GM21786 (cell line): ENCODE results near the gene RPS6KA5.
"Not testable (repeated sequence)": the region's sequence is repeated elsewhere in the genome, so short reads cannot be mapped to it uniquely, and the experiment has no call there.

Experiments
- ATAC-seq: cut with Tn5 transposase; IDR thresholded peaks from one replicate; pipeline ENCODE4 v1.9.1; 2021; ENCODE audit not compliant: unreplicated experiment

The RPS6KA5 gene

DNA sequence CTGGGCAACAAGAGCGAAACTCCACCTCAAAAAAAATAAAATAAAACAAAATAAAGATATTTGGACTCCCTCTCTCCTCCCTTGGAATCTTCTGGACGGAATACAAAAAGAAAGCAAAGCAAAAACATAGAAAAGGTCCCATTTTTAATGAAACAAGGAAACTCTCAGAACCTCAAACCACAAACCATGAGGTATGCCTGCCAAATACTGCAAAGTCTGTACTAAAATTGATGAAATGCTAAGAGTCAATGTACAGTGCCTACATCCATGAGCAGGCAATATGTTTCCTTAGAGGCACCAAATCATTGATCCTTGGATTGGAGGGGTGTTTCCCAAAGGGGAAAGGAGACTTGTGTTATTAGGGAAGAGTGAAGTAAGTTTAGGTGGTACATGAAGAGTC is 8.2 kb upstream of the RPS6KA5 start:
- no peak for ATAC-seq

DNA sequence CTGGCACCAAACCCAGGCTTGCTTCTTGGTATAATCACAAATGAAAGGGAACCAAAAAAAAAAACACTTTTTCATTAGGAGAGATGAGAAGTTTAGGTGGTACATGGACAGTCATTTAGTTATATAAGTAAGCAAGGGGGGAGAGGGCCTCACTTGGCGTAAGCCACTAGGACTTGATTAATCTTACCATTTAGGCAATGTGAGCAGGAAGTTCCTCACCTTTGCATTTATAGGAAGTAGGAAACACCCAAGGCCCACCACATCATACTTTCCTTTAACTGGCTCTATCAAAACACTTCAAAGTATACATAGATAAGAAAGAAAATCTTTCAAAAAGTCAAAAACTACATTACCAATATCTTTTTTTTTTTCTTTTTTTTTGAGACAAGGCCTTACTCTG is 6.7 kb upstream of the RPS6KA5 start:
- ATAC-seq: no peak

DNA sequence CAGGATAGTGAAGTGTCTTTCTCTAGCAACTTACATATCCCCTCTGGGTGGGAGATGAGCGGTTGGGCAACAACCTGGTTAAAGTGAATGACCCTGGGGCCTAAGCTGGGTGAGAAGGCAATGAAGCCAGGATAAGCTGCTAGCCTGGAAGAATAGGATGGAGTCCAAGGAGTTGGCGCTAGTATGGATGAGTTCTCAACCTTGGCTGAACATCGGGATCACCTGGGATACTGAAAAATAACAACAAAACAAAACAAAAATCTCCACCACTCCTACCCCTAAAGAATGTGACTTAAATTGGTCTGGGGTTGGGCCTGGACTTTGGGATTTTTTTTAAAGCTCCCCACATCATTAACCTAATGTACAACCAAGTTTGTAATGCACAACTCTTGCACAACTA is 4.8 kb upstream of the RPS6KA5 start:
- no peak for ATAC-seq

DNA sequence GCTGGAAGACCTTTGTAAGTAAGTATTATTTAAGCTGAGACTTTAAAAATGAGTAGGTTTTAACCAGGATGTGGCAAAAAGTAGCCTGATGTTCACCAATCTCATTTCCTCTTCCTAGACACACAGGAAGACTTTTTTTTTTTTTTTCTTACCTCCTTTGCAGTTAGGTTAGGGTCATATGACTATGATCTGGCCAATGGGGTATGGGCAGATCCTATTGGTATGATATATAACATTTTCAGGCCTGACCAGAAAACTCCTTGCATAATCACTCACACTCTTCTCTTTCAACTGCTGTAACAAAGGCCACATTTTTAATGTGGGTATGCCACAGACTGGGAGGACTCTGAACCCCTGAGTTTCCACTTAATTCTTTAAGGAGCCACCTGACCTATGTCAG is 2.7 kb upstream of the RPS6KA5 start:
- ATAC-seq: no peak

DNA sequence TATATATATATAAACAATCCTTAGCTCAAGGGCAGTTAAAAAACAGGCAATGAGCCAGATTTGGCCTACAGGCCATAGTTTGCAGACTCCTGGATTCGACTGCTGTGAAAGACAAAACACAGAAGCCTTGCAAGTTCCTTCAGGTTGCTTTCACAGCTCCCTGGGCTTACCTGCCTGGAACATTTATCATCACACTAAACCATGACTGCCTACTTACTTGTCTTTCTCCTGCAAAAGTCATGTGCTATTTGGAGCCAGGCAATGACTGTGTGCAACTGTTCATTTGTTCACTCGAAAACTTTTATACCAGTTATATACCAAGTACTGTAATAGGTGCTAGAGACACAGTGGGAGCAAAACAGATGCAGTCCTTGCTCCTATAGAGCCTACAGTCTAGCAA is 2.2 kb upstream of the RPS6KA5 start:
- ATAC-seq: no peak

DNA sequence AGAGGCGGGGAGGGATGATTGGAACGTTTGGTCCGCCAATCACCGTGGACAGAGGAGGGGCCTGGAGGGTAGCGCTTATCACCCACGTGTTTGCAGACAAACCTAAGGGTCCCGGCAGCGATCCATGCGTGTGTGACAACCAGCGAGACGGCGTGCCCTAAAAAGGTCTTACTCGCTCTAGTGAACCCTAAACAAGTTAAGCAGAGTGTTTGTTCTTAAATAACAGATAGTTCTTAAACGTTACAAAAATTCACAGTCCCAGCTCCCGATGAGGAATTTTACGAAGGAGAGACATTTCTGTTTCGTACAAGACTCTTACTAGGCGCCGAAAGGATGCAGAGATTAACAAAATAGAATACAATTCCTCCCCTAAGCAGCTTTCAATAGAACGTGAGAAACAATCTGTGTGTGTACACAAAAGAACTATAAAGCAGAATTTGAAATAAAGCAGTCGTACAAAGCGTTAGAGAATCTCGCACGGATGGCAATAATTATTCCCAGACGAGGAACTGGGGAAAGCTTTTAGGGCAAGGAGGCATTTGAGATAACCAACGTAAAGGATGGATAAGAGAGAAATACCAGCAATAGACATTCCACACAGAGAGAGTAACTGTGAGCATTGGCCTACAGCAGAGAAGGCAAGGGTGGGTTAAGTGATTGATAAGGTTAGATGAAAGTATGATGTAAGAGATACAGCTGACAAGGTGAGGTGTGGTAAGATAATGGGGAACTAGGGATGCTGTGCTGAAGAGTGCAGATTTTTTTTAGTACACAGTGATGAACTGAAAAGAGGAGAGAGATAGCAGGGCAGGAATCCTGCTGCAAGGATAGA is 831 bp upstream of the RPS6KA5 start:
- no peak for ATAC-seq

DNA sequence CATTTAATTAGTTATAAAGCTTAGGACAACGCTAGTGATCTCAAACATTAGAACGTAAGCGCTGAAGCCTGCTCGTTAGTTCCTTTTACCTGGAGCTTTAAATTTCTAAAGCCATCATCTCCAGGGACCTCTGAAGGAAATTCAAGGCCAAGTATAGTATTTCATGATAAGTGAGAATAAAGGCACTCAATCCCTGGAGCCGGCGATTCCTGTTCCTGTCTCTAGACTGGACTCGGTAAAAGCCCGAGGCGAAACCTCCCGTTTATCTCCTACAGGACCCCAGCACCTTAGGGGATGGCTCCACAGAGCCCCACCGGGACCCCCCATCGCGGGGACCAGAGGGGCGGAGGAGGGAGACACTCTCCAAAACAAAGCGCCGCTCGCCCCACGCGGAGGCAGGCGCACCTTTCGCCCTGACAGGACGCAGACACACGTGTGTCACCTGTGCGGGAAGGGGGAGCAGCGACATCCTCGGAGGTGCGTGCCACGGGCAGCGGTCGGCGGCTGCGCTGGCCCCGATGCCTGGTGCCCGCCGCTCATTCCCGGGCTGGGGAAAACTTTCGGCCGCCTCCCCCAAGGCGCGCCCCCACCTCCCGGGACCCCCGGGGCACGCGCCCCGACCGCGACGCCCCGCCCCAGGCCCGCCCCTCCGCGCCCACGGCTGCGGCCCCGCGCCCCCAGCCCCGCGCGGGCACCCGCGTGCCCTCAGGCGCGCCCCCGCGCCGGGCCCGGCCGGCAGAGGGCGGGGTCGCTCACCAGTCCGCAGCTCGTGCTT is 678 bp downstream of the RPS6KA5 start:
- peak; percentile 8 for ATAC-seq

DNA sequence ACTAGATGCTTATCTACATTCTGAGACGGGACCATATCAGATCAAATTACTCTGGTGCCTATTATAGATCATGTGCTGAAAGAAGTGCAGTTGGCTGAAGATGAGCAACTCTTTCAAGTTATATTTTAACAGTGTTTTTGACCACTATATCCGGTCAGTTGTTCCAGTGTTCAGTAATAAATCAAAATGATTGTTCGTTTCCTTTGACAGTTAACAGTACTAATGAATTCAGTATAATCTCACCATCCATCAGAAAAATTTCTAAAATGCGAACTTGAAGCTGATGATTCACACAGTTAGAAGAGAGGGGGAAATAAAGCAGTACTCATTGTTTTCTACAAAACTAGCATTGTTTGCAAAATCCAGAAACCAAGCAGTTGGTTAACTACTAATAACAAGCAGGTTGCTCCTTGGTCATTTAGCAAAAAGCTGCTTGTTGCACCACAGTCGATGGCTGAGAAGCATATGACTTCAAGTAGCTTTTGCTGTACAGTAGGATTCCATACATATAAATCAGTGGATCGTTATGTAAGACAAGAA is 2.3 kb downstream of the RPS6KA5 start:
- no peak for ATAC-seq

DNA sequence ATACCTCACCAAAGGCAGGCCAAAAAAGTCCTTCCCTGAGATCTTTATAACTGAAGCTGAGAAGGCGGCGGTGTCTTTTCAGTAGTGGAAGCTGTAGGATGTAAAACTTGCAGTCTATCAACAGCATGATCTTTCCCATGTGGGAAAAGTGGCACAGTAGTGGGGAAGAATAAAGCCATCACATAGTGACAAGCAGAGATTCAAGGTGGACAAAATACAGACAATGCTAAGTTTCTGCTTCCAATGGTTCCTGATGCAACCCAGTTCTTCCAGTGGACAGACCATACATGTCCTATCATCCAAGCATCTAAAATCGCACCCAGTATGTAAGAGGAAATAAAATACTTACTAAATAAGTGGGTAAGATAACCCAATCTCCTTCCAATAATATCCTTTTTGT is 4.1 kb downstream of the RPS6KA5 start:
- ATAC-seq: no peak

DNA sequence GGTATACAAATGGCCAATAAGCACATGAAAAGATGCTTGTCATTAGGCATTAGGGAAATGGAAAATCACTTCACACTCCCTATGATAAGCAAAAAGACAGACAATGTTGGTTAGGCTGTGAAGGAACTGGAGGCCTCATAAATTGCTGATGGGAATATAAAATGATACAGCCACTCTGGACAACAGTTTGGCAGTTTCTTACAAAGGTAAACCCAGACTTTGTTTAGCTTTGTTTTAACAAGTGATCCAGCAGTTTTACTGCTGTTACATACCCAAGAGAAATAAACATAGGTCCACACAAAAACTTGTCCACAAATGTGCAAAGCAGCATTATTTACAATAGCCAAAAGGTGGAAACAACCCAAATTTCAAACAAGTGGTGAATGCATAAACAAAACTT is 5.4 kb downstream of the RPS6KA5 start:
- no peak for ATAC-seq

DNA sequence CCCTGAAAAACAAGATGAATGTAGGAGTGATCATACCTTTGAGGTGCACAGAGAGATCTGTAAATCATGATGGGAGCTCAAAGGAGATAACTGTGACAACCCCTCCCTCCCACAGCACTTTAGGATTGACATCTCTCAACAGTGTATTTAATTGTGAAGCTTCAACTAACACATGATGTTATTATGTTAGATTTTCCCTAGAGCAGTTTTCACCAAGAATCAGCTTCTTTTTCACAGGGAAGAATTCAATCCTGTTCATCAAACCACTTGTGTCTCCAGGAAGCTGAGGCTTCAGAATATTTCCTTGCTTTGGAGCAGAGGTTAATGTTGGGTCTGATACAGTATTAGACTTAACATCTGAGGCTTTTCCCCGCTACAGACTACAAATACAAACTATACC is 11.8 kb downstream of the RPS6KA5 start:
- no peak for ATAC-seq

DNA sequence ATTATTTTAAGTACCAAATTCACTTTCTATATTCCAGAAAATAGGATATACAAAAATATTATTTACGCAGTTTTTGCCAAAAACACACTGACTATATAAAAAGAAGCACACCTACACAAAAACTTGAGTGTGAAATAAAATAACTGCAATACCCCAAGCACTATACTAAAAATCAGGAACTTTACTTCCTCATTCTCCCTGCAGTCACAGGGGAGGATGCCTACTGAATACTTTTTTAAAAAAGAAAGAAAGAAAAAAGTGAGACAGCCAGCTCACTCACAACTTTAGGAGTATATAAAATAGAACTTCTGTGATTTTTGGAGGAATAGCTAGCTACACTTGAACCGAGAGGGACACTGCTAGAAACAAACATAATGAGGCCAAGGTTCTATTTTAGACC is 12.2 kb downstream of the RPS6KA5 start:
- ATAC-seq: no peak

DNA sequence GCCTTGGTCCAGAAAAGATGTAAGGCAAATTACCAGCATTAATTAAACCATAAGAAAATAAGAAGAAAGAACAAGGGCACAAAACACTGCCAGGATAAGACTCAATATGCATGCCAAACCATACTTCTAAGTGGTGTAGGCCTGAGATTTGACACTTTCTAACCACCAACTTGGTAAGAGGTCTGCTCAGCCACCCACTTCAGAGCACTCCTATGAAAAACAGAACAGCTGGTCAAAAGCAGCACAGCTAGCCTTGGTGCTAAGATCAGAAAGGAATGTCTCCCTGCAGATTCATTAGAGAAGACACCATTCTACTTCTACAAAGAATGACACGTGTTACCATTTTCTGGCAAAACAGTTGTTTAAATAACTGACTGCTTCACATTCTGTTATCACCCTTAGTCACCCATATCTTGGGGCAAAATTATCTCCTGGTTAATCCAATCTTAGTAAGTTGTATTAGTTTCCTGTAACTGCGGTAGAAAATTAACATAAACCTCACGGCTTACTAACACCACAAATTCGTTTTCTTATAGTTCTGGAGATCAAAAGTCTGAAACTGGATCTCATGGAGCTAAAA is 13.2 kb downstream of the RPS6KA5 start:
- ATAC-seq: no peak

DNA sequence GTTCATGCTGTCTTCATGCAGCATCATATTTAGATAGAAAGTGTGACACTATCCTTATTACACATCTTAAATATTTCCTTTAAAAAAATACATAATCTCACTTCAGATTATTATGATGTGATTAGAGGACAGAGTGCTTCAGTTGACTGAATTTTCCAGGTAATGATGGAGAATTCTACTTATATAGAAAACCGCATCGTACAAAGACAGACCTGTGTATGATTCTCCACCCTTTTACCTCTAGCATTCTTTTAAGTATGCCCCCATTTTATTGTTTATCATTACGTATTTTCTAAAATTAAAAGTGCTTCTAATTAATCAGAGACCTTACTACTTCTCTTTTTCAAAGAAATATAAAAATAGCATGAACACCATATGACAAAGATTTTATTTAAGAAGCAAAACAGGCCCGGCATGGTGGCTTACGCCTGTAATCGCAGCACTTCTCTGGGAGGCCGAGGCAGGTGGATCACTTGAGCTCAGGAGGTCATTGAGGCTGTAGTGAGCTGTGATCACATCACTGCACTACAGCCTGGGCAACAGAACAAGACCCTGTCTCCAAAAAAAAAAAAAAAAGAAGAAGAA is 13.9 kb downstream of the RPS6KA5 start:
- no peak for ATAC-seq

DNA sequence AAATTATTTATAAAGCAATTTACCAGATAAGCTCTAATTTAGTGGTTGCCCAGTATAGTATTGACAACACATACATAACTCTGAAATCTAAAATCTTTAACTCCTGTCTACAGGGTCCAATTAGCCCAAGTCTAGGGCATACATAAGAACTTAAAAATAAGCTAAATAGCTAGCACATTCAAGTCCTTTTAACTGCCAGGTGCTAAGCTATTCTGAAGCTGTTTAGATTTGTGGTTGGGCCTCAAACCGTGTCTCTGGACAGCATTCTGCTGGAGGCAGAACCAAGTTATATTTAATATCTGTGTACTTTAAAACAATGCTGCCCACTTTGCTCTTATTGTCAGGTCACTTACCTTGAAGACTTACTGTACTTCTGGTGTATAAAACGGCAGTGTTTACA is 19.0 kb downstream of the RPS6KA5 start:
- no peak for ATAC-seq

DNA sequence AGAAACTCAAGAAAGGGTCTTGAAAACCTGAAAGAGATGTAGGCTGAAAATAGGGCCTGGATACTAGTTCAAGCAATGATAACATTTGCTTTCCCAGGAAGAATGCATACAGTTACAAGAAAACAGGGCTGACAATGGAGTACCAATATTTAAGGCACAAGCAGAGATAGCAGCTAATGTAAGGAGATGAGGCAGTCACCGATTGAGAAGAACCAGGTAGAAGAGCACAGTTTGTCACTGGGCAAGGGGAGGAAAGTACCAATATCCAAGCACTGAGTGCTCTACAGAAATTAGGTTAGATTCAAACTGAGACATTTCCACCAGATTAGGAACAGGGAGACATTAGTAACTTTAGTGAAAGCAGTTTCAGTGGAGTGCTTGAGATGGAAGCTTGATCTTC is 19.9 kb downstream of the RPS6KA5 start:
- ATAC-seq: no peak

DNA sequence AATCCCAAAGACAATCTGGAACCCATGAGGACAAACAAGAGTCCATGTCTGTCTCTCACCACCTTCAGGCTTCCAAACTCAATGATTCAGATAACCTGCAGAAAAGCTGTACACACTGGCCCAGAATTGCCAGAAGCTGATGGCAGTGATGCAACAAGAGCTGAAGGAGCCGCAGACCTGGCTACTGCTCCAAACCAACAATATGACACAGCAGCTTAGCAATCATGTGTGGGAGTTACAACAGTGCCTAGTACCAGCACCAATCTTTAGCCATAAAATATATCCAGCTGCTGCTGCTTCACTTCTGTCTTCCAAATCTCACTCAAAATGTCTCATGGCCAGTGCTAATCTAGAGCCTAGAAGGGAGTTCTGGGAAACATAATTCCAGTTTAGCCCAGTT is 22.0 kb downstream of the RPS6KA5 start:
- ATAC-seq: no peak

DNA sequence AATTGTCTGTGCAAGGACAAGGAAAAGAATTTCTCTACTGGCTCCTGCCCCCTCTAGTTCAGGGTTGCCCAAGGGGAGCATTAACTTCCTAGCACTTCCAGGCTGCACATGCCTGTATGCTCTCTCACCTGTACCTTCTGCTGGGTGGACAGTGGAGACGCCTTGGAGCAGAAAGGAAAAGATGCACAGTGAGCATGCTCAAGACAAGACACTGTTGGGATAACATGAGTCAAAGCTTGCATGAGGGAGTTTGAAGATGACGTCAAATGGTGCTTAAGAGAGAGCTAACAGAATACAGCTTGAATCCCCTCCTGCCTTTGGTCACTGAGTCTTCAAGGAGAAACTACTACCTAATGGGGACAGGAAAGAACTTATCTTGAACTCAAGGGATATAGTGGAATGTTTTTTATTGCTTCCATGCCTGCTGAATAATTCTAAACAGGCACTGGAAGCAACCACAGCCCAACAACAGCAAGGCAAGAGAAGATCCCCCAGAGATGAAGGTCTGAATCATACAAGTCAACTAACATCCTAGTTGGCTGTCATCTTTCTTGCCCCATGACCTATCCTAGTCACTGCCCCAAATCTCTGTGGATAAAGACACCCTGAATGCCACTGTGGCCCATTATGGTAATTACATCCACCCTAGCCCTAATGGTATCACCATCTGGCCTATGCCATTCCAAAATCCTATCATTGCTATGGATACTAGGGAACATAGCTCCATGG is 23.5 kb downstream of the RPS6KA5 start:
- ATAC-seq: no peak

DNA sequence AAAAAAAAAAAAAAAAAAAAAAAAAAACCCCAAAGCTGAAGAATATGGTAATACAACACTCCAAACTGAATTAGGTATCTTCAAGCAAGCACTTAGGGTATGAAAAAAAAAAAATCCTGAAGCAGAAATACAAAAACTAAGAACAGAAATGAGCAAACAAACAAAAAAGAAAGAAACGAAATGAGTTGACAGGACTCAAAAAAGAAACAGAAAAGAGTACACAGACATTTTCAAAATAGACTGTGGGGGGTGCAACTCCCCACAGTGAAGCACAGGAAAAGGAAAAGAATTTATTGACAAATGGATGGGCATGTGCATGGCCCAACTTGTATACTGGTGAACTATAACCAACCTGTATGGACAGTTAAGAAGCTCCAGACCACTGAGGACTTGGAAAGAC is 24.6 kb downstream of the RPS6KA5 start:
- peak; percentile 50 for ATAC-seq

DNA sequence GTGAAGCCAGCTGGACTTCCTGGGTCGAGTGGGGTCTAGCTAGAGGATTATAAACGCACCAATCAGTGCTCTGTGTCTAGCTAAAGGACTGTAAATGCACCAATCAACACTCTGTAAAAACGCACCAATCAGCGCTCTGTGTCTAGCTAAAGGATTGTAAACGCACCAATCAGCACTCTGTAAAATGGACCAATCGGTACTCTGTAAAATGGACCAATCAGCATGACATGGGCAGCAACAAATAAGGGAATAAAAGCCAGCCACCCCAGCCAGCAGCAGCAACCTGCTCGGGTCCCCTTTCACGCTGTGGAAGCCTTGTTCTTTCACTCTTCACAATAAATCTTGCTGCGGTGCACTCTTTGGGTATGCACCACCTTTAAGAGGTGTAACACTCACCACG is 26.1 kb downstream of the RPS6KA5 start:
- not testable (repeated sequence) for ATAC-seq

DNA sequence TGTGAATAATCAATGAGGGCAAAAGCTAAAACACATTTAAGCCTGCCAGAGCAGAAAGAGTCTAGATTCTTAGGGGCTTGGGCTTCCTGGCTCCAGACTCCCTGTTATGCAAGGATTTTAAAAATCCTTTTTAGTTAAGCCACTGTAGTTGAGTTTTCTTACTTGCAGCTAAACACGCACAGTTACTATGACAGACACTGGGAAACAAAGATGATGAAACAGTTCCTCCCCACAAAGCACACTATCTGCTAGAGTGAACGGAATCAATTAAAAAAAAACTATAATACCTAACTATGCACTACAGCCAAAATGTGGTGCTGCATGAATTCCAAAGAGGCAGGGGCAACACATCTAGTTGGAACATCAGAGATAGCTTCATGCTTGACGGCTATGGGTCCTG is 28.2 kb downstream of the RPS6KA5 start:
- no peak for ATAC-seq
